ENCODE results near the gene MAML3. TPM values are rescaled to one million over a fixed set of nuclear protein-coding genes. Genes with fewer than 3 reads are reported as not detected.

MAML3 gene
- total and polyA plus RNA-seq, 2 of the 13 experiments (the other 11 are each of a cell fraction or from before 2014, with no cell fraction given), result 0.05 to 0.13 TPM

GRCh38 chr4:139819082-139819481 lies 334.9 kb downstream of the MAML3 start:
- H3K4me3 ChIP-seq (replicated peaks in 1 of 3; ENCODE audit: insufficient read depth in 1 of 3, low read depth in 2 of 3, low read length in 3 of 3), result no peak overlapping the region
- H2AFZ ChIP-seq (ENCODE audit: low read length), result no peak overlapping the region
- H3K79me2 ChIP-seq (ENCODE audit: insufficient read depth, low read length), result no peaks in the 10 kb centered on the region
- H3K27me3 ChIP-seq (ENCODE audit: control insufficient read depth in 1 of 2, insufficient read depth in 2 of 2, low read length in 2 of 2), result peaks cover 0 to 28% of the 10 kb centered on the region in 2 experiments; a peak in 3 of 5 replicates
- DNase-seq (ENCODE audit: low spot score) (no peak), ATAC-seq (no peak), FAIRE-seq (no peak)
- H3K9ac ChIP-seq (ENCODE audit: insufficient read depth, low read depth, low read length), result no peak overlapping the region
- WGBS (ENCODE audit: low lambda C conversion rate), result 48% methylated on average over 2 of the region's 2 CpGs
- no peaks in the 10 kb centered on the region for H3K36me3 ChIP-seq (replicated peaks in 1 of 2; ENCODE audit: control insufficient read depth in 1 of 2, insufficient read depth in 2 of 2, low read length in 2 of 2)
- ChIA-PET POLR2A (no interaction called here), CTCF (ENCODE audit: low intra/inter-chr PET ratio, low total read pairs) (no interaction called here)
- peaks cover 7% of the 10 kb centered on the region; the same call in 1 of the 2 replicates for H3K4me1 ChIP-seq (ENCODE audit: insufficient read depth, low read length)
- no peak overlapping the region for H3K4me2 ChIP-seq (ENCODE audit: low read depth, low read length)
- no peak for TF ChIP-seq ZBTB44 (CRISPR knock-in tag; IDR thresholded peaks at IDR 0.05)
- TF ChIP-seq PCBP2 (optimal IDR thresholded peaks at IDR 0.05; ENCODE audit: low read depth, low read length, poor library complexity, severe bottlenecking), result no peak
- no peak for TF ChIP-seq ATF6 (CRISPR knock-in tag; conservative IDR thresholded peaks at IDR 0.05)
- TF ChIP-seq RBM39 (IDR thresholded peaks at IDR 0.05; ENCODE audit: low read depth, low read length, poor library complexity, severe bottlenecking), result no peak
- TF ChIP-seq ZNF124 (CRISPR knock-in tag; IDR thresholded peaks at IDR 0.05), result no peak
- no peak for TF ChIP-seq ESRRA (CRISPR knock-in tag; IDR thresholded peaks at IDR 0.05; ENCODE audit: low read depth)
- no peak for TF ChIP-seq CC2D1A (CRISPR knock-in tag; IDR thresholded peaks at IDR 0.05)
- TF ChIP-seq FOXP1 (IDR thresholded peaks at IDR 0.05), result no peak
- TF ChIP-seq FOXP1 (CRISPR knock-in tag; IDR thresholded peaks at IDR 0.05), result no peak
- no peak for TF ChIP-seq TCF7 (IDR thresholded peaks at IDR 0.05; ENCODE audit: low read depth)
- no peak for TF ChIP-seq MEIS1 (CRISPR knock-in tag; IDR thresholded peaks at IDR 0.05; ENCODE audit: borderline replicate concordance)
- intact Hi-C loops (cut with micrococcal nuclease; ENCODE audit: unreplicated experiment), result no loop called here
- no TSS peak for BruUV-seq (replicated peaks)
- H3K27ac ChIP-seq (ENCODE audit: extremely low read length, insufficient read depth, low read length), result no peak overlapping the region
- no peaks in the 10 kb centered on the region for H4K20me1 ChIP-seq (ENCODE audit: insufficient read depth, low read length)
- in situ Hi-C loops (cut with HindIII; ENCODE audit: extremely low pct_ligation_motif_present, low pct_unique_long_range_greater_than_20kb), result no loop called here
- H3K9me3 ChIP-seq (ENCODE audit: low read length), result no peaks in the 10 kb centered on the region

Measured in HepG2 (cell line).